Limb (tissue), 2 donors: ENCODE results near the gene HACD3.

Source experiments
- DNase-seq, 2 donors: peaks; one replicate each; pipeline ENCODE4 v3.0.0-alpha.2; 2016; ENCODE audit errors: extremely low spot score in 2 of 2

The HACD3 gene, protein sequence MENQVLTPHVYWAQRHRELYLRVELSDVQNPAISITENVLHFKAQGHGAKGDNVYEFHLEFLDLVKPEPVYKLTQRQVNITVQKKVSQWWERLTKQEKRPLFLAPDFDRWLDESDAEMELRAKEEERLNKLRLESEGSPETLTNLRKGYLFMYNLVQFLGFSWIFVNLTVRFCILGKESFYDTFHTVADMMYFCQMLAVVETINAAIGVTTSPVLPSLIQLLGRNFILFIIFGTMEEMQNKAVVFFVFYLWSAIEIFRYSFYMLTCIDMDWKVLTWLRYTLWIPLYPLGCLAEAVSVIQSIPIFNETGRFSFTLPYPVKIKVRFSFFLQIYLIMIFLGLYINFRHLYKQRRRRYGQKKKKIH

GRCh38 chr15:65530318-65531111 is at the start of gene HACD3:
Gene HACD3 (plus strand): TSS chr15:65530463. CDS start chr15:65530632, 169 bp downstream.
- DNase-seq = peak; percentile 78 to 94

DNA sequence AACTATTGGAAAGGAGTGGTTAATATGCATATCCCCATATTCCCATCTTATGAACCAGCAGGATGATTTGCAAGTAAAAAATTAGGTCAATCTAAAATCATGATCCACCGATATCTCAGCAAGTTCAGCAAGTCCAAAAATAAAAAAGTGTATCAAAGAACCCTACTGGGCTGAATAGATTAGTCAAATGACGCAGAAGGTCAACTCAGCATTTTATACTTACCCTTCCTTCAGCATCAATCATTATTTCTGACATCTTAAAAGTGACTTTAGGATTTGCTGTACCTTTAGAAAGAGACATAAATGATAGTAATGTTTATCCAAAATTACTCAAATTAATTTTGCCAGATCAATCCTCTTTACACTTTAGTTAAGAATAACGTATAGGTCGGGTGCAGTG is 45.4 kb upstream of the HACD3 start:
- DNase-seq = no peak

- DNase-seq = no peak
Observed at GRCh38 chr15:65494076-65494475, 36.2 kb upstream of the HACD3 start.

- DNase-seq = no peak
Observed at GRCh38 chr15:65509321-65509720, 20.9 kb upstream of the HACD3 start.

- DNase-seq = no peak
Observed at GRCh38 chr15:65512189-65512588, 18.1 kb upstream of the HACD3 start.

- DNase-seq = peak; percentile 14 to 40
Observed at GRCh38 chr15:65512807-65513416, 17.4 kb upstream of the HACD3 start.

DNA sequence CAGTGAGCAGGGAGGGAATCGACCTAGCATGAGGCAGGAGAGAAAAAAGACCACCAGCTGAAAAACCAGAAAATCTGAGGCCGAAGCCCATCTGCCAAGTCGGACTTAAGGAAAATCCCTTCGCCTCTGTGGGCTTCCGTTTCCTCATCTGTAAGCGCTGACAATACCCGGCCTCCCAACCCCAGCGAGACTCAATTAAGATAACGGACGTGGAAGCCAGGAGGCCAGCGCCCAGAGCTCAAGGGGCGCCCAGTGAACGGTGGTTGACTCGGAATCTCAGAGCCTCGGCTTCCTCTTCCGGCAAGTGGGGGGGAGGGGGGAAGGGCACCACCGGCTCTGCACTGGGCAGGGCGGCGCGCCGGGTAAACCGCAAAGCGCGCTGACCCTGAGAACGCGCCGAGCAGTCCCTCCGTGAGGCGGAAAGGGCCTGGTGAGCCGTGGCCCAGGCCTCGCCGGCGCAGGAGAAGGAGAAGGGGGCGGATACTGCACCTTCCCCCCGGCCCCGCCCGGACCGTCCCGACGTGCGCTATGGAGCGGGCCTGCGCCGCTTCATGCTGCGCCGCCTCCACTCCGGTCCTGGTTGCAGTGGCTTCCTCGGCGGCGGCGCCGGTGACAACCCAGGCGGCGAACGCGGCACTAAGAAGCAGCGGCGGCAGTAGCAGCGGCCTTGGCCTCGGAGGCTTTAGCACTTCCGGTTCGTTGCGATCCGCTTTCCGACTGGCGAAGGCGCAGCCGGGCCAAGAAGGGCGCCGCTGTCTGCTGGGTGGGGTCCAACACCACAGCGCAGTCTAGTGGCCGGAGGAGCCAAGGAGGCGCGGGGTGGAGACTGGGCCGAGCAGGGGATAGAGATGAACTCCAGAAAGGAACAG is 13.0 kb upstream of the HACD3 start, which contains the start of gene DPP8:
TSS of gene DPP8 (minus strand) at position 693 of the 869 bp plus-strand sequence. CDS start 5,136 bp downstream, outside the sequence.
- DNase-seq = peak; percentile 95 to 97

DNA sequence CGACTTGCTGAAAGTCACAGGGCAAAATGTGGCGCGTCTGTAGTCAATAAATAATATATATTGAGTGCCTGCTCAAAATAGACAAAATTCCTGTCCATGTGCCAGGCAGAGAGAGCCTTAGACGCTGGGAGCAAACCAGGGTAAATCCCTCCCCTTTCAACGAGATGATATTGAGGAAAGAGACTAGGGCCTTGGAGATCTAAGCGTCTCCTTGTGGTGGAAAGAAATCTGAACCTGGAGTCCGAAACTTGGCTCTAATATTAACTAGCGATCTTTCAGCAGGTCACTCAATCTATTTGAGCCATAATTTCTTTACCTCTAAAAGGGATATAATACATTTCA is 12.4 kb upstream of the HACD3 start:
- DNase-seq = no peak

DNA sequence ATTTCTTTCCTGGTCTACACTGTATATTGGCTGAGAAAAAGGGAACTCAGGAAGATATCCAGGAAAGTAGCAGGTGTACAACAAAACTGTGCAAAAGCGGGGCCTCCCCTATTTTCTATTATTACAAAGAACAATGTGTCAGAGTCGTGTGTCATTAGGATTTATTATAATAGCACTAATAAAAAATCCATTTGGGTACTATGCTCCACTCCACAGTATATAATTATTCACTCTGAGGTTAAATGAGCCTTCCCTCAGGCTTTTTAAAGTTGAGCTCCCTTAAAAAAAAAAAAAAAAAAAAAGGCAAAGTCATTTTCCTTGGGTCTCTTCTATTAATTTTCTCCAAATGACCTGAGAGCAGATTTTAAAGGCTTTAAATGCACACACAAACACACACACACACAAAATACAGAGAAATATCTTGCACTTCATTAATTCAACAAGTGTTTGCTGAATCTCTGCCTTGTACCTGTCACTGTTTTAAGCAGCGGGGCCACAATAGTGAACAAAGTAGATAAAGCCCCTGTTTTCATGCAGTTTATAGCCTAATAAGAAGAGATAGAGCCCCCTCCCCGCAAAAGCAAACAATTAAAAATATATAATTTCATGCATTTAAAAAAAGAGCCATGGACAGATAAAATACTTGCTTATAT is 11.5 kb upstream of the HACD3 start:
- DNase-seq = no peak

- DNase-seq = no peak
Observed at GRCh38 chr15:65521350-65521749, 8.9 kb upstream of the HACD3 start.

DNA sequence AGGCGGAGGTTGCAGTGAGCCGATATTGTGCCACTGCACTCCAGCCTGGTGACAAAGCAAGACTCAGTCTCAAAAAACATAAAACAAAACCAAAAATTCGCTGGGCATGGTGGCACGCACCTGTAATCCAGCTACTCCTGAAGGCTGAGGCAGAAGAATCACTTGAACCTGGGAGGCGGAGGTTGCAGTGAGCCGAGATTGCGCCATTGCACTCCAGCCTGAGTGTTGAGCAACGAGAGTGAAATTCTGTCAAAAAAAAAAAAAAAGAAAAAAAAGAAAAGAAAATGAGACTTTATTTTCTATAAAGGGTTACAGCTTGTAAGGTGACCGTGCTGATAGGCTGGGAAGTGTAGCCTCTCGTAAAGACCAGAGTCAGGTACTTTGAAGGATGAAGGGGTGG is 6.0 kb upstream of the HACD3 start:
- DNase-seq = no peak

DNA sequence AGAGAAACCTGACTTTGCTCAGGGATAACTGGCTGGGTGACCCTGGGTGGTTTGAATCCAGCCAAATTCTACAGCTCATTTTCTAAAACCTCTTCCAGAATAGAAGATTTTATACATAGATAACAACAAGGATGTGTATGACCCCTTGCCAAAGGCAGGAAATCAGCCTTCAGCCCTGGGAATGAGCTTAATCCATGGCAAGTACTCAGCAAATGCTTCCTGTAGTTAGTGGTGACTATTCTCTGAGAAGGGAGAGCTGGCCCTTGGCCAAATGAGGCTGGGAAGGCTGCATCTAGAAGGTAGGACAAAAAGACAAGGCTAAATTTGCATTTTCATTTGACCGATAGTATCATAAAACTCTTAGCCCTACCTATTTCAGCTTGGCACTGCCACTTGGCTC is 4.6 kb upstream of the HACD3 start:
- no peak for DNase-seq

DNA sequence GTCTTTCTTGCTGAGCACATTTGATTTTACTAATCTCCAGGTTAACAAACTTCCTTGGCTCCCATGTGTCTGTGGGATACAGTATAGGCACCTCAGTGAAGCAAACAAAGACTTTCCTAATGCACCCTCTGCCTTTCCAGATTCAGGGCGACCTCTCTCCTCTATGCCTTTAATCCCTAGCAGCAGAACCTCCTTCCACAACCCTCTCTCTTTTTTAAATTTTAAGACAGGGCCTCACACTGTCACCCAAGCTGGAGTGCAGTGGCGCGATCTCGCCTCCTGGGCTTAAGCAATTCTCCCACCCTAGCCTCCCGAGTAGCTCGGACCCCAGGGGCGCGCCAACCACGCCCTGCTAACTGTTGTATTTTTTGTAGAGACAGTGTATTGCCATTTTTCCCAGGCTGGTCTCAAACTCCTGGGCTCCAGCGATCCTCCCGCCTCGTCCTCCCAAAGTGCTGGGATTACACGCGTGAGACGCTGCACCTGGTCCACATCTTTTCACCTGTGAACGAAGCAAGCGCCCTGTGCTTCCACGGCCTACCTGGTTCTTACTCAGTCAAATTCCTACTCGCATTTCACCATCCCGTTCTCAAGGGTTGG is 1.7 kb upstream of the HACD3 start:
- DNase-seq = no peak

GRCh38 chr15:65529762-65530317 is 423 bp upstream of the HACD3 start:
- no peak for DNase-seq

GRCh38 chr15:65532738-65533051 is 2.4 kb downstream of the HACD3 start:
- no peak for DNase-seq

DNA sequence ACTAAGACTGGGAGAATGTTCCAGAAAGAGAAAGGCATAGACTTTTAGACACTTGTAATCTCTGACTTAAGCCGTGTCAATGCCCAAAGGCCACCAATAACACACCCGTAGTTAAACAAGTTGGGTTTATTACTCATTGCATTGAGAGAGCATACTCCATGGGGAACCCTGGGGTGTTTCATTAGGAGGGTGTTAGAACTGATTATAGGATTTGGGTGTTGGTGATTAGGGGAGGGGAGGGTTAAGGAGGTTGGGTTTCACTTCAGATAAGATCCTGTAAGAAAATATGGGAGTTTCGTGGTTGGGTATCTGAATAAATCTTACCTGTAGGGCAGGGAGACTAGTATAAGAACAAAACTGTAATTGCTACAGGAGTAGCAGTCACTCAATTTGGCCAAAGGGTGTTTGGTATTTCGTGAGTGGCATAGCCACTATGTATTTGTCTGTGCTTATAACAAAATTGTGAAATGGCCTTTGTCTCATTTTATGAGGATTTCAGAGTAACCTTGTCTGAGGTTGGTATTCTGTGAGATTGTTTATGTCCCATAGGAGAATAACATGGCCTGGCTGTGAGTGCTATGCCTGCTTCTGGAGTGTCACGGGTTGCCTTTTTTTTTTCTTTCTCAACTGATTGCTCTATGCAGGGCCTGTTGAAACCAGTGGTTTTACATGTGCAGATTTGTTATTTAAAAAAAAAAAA is 2.9 kb downstream of the HACD3 start:
- DNase-seq = no peak

- DNase-seq = no peak
Observed at GRCh38 chr15:65535192-65535591, 4.9 kb downstream of the HACD3 start.

DNA sequence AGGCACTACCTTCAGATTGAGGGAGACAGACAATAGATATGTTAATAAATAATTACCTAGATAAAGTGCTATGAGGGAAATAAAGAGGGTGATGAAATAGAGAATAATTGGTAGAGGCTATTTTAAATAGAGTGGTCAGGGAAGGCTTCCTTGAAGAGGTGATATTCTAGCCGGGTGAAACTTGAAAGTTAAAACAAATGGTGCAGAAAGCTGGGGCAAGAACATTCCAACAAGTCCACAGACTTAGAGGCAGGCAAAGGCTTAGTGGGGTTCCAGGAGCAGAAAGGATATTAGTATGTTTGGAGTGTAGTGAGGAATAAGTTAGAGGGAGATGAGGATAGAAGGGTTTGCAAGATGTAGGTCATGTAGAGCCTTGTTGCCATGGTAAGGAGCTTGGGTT is 10.1 kb downstream of the HACD3 start:
- no peak for DNase-seq

GRCh38 chr15:65541231-65541820 is 11.1 kb downstream of the HACD3 start:
- no peak for DNase-seq
